ENCODE data around the gene PTK7.

- TF ChIP-seq CTCF (conservative IDR thresholded peaks at IDR 0.05; ENCODE audit: low read depth in 2 of 2) (no peak), EZH2phosphoT487 (IDR thresholded peaks at IDR 0.05; ENCODE audit: unreplicated experiment) (no peak), EZH2 (IDR thresholded peaks at IDR 0.05; ENCODE audit: low read depth, unreplicated experiment) (no peak), POLR2AphosphoS5 (IDR thresholded peaks at IDR 0.05; ENCODE audit: low read depth) (0 out of 2 replicates have a peak, but pooled peaks have one; percentile 42)
Measured at GRCh38 chr6:43172104-43173007, 96.2 kb downstream of the PTK7 start.

Measured in GM23338 (cell line).